WI38 (cell line): Measurements from ENCODE around the gene UBAC2.

ENCODE experiments used
- H3K4me3 ChIP-seq: 2 replicates; pipeline ENCODE4 v1.5.1; 2011; ENCODE audit warnings: low read depth, mild to moderate bottlenecking, control low read depth, low read length
- CTCF ChIP-seq: IDR thresholded peaks from 2 replicates; pipeline ENCODE4 v1.5.1; 2012; ENCODE audit warnings: low read depth, mild to moderate bottlenecking, control low read depth, low read length

Gene UBAC2

GRCh38 chr13:99327761-99328160 is 127.1 kb downstream of the UBAC2 start:
- TF ChIP-seq CTCF, result no peak
- H3K4me3 ChIP-seq, result no peak overlapping the region

- TF ChIP-seq CTCF, result no peak
- no peak overlapping the region for H3K4me3 ChIP-seq
Measured at GRCh38 chr13:99329477-99329876, 128.8 kb downstream of the UBAC2 start.

- no peak overlapping the region for H3K4me3 ChIP-seq
- TF ChIP-seq CTCF, result no peak
Measured at GRCh38 chr13:99330942-99331341, 130.3 kb downstream of the UBAC2 start.

GRCh38 chr13:99331881-99332293 is 131.2 kb downstream of the UBAC2 start:
- no peak for TF ChIP-seq CTCF
- no peak overlapping the region for H3K4me3 ChIP-seq

- TF ChIP-seq CTCF, result no peak
- no peak overlapping the region for H3K4me3 ChIP-seq
Measured at GRCh38 chr13:99332456-99332855, 131.8 kb downstream of the UBAC2 start.

GRCh38 chr13:99334221-99334620 is 133.6 kb downstream of the UBAC2 start:
- H3K4me3 ChIP-seq, result no peak overlapping the region
- TF ChIP-seq CTCF, result no peak

- H3K4me3 ChIP-seq, result no peak overlapping the region
- TF ChIP-seq CTCF, result no peak
Measured at GRCh38 chr13:99335087-99335486, 134.4 kb downstream of the UBAC2 start.

- no peak overlapping the region for H3K4me3 ChIP-seq
- TF ChIP-seq CTCF, result no peak
Measured at GRCh38 chr13:99335603-99336002, 134.9 kb downstream of the UBAC2 start.
